Iris pigment epithelial cell (primary cell): ENCODE data around the gene XKR8.
"Not testable (repeated sequence)": the region's sequence is repeated elsewhere in the genome, so short reads cannot be mapped to it uniquely, and the experiment has no call there.

ENCODE experiments used
- DNase-seq: peaks from one replicate; pipeline ENCODE4 v3.0.0-alpha.2; 2011; ENCODE audit warnings: low read depth

Gene XKR8

GRCh38 chr1:27990920-27991537, 31.3 kb downstream of the XKR8 start:
- DNase-seq = peak; percentile 79

GRCh38 chr1:27992276-27992675, 32.5 kb downstream of the XKR8 start:
- peak; percentile 59 for DNase-seq

GRCh38 chr1:27993241-27993640, 33.5 kb downstream of the XKR8 start:
- DNase-seq = no peak

- no peak for DNase-seq
Measured at GRCh38 chr1:27994060-27994459, 34.3 kb downstream of the XKR8 start.

GRCh38 chr1:27994526-27994925, 34.8 kb downstream of the XKR8 start:
- DNase-seq = not testable (repeated sequence)

- no peak for DNase-seq
Measured at GRCh38 chr1:27999055-27999454, 39.3 kb downstream of the XKR8 start.

GRCh38 chr1:28002600-28002999, 42.8 kb downstream of the XKR8 start:
- DNase-seq = no peak

GRCh38 chr1:28003117-28003516, 43.3 kb downstream of the XKR8 start:
- not testable (repeated sequence) for DNase-seq

- DNase-seq = peak; percentile 54
Measured at GRCh38 chr1:28010969-28011368, 51.2 kb downstream of the XKR8 start.
